ENCODE results near the gene ZMIZ1. TPM values are rescaled to one million over a fixed set of nuclear protein-coding genes. Genes with fewer than 3 reads are reported as not detected.

ZMIZ1 gene
- total RNA-seq, 2 experiments from 2014 or later: 14.6 to 15.5 TPM

GRCh38 chr10:79098596-79099015 lies 29.8 kb downstream of the ZMIZ1 start:
- Mint-ChIP-seq H3K36me3 (ENCODE audit: low read depth) (no peaks in the 10 kb centered on the region), H3K4me3 (no peak overlapping the region), H3K4me1 (ENCODE audit: low read depth) (peaks cover 62% of the 10 kb centered on the region), H3K27ac (no peak overlapping the region), H3K9me3 (no peaks in the 10 kb centered on the region), H3K27me3 (no peaks in the 10 kb centered on the region)
- Histone ChIP-seq H3K4me1 (ENCODE audit: insufficient read depth, low read length) (peaks cover 48% of the 10 kb centered on the region), H3K4me3 (ENCODE audit: low read length) (no peak overlapping the region), H3K36me3 (ENCODE audit: insufficient read depth, low read length) (no peaks in the 10 kb centered on the region), H3K27me3 (ENCODE audit: control insufficient read depth in 1 of 2, insufficient read depth in 2 of 2, low read length in 2 of 2) (no peaks in the 10 kb centered on the region), H3K9me3 (ENCODE audit: control insufficient read depth in 1 of 2, insufficient read depth in 1 of 2, low read length in 2 of 2) (no peaks in the 10 kb centered on the region), H3K27ac (ENCODE audit: low read depth in 1 of 2, low read length in 2 of 2) (no peak overlapping the region)
- DNase-seq (no peak), ATAC-seq (ENCODE audit: poor library complexity) (no peak)
- ChIA-PET POLR2A (no interaction called here), CTCF (no interaction called here)
- intact Hi-C loops (cut with DNase I, micrococcal nuclease): no loop called here
- no peak for TF ChIP-seq CTCF (IDR thresholded peaks at IDR 0.05)

DNA sequence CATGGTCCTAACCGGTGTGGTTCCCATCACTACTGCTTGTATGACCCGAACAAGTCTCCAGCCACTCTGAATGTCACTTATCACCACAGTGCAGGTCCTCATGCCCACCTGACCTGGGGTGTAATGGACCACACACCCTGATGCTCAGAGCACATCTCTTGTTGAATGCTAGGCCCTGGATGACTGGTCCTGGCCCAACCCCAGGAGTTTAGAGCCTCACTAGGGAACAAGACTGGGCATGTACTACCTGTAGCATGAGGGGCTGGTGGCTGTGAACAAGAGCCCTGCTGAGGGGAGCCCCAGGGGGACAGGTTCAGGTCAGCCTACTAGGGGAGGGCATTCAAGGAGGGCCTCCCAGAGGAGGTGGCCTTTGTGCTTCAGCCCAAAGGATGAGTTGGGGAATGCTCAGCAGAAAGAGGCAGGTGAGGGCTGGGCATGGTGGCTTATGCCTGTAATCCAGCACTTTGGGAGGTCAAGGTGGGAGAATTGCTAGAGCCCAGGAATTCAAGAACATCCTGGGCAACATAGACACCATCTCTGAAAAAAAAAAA lies 31.2 kb downstream of the ZMIZ1 start:
- H3K4me3 Mint-ChIP-seq: no peak overlapping the region
- H3K27me3 Mint-ChIP-seq: no peaks in the 10 kb centered on the region
- no peaks in the 10 kb centered on the region for H3K9me3 Mint-ChIP-seq
- H3K4me1 Mint-ChIP-seq (ENCODE audit: low read depth): peaks cover 66% of the 10 kb centered on the region
- H3K36me3 Mint-ChIP-seq (ENCODE audit: low read depth): no peaks in the 10 kb centered on the region
- H3K4me3 ChIP-seq (ENCODE audit: low read length): no peak overlapping the region
- peaks cover 54% of the 10 kb centered on the region for H3K4me1 ChIP-seq (ENCODE audit: insufficient read depth, low read length)
- TF ChIP-seq CTCF (IDR thresholded peaks at IDR 0.05): no peak
- intact Hi-C loops (cut with DNase I, micrococcal nuclease): no loop called here
- H3K27me3 ChIP-seq (ENCODE audit: control insufficient read depth in 1 of 2, insufficient read depth in 2 of 2, low read length in 2 of 2): no peaks in the 10 kb centered on the region
- no peak overlapping the region for H3K27ac ChIP-seq (ENCODE audit: low read depth in 1 of 2, low read length in 2 of 2)
- ChIA-PET POLR2A (no interaction called here), CTCF (no interaction called here)
- H3K36me3 ChIP-seq (ENCODE audit: insufficient read depth, low read length): no peaks in the 10 kb centered on the region
- H3K27ac Mint-ChIP-seq: peak overlapping the region; percentile 58
- no peak for DNase-seq
- no peak for ATAC-seq (ENCODE audit: poor library complexity)
- no peaks in the 10 kb centered on the region for H3K9me3 ChIP-seq (ENCODE audit: control insufficient read depth in 1 of 2, insufficient read depth in 1 of 2, low read length in 2 of 2)

DNA sequence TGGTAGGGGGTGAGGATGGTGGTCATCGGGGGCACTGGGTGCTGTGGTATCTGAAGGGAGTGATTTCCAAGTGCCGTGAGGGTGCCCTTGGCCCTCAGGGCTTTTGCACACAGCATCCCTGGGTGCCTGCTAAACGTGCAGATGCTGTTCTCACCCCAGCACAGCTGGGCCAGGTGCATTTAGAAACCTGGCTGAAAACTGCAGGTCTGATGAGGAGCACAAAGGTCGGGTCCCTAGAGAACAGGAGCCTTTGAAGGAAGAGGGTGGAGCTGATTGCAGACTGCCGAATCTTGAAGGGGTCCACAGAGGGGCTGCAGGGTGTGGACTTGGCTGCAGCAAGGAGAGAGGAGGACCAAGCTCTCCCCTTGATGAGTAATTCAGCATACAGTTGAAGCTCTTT lies 32.0 kb downstream of the ZMIZ1 start:
- no peak for DNase-seq
- intact Hi-C loops (cut with DNase I, micrococcal nuclease): no loop called here
- H3K4me1 ChIP-seq (ENCODE audit: insufficient read depth, low read length): peaks cover 59% of the 10 kb centered on the region

More for the DNA sequence above, 32.0 kb downstream of the ZMIZ1 start:
- ChIA-PET POLR2A (no interaction called here), CTCF (no interaction called here)
- ATAC-seq (ENCODE audit: poor library complexity): no peak
- Mint-ChIP-seq H3K4me1 (ENCODE audit: low read depth) (peaks cover 71% of the 10 kb centered on the region), H3K4me3 (no peak overlapping the region), H3K36me3 (ENCODE audit: low read depth) (no peaks in the 10 kb centered on the region), H3K27me3 (no peaks in the 10 kb centered on the region), H3K9me3 (no peaks in the 10 kb centered on the region), H3K27ac (no peak overlapping the region)
- Histone ChIP-seq H3K36me3 (ENCODE audit: insufficient read depth, low read length) (no peaks in the 10 kb centered on the region), H3K27ac (ENCODE audit: low read depth in 1 of 2, low read length in 2 of 2) (no peak overlapping the region), H3K4me3 (ENCODE audit: low read length) (no peak overlapping the region), H3K27me3 (ENCODE audit: control insufficient read depth in 1 of 2, insufficient read depth in 2 of 2, low read length in 2 of 2) (no peaks in the 10 kb centered on the region), H3K9me3 (ENCODE audit: control insufficient read depth in 1 of 2, insufficient read depth in 1 of 2, low read length in 2 of 2) (no peaks in the 10 kb centered on the region)
- no peak for TF ChIP-seq CTCF (IDR thresholded peaks at IDR 0.05)

Data from CD4-positive, alpha-beta T cell (primary cell).